Measurements from ENCODE around the gene SLC6A19.

The SLC6A19 gene

GRCh38 chr5:1255081-1255561 is 53.7 kb downstream of the SLC6A19 start:
- H3K4me3 Mint-ChIP-seq = no peak overlapping the region
- H3K27me3 Mint-ChIP-seq (ENCODE audit: low read depth) = peaks cover 15% of the 10 kb centered on the region
- no peak for TF ChIP-seq CTCF (IDR thresholded peaks at IDR 0.05; ENCODE audit: unreplicated experiment in 3 of 3)
- no peak overlapping the region for H3K27ac Mint-ChIP-seq
- no peaks in the 10 kb centered on the region for H3K36me3 Mint-ChIP-seq (ENCODE audit: low read depth)
- peaks cover under 1% of the 10 kb centered on the region for H3K4me1 Mint-ChIP-seq
- H3K9me3 Mint-ChIP-seq = no peaks in the 10 kb centered on the region

- TF ChIP-seq CTCF (IDR thresholded peaks at IDR 0.05; ENCODE audit: unreplicated experiment in 3 of 3) = no peak
- no peak overlapping the region for H3K4me3 Mint-ChIP-seq
- H3K4me1 Mint-ChIP-seq = no peaks in the 10 kb centered on the region
- no peaks in the 10 kb centered on the region for H3K36me3 Mint-ChIP-seq (ENCODE audit: low read depth)
- H3K9me3 Mint-ChIP-seq = no peaks in the 10 kb centered on the region
- H3K27me3 Mint-ChIP-seq (ENCODE audit: low read depth) = peaks cover 21% of the 10 kb centered on the region
- H3K27ac Mint-ChIP-seq = no peak overlapping the region
Measured at GRCh38 chr5:1256776-1257175, 55.4 kb downstream of the SLC6A19 start.

GRCh38 chr5:1257363-1257762 is 56.0 kb downstream of the SLC6A19 start:
- no peak for TF ChIP-seq CTCF (IDR thresholded peaks at IDR 0.05; ENCODE audit: unreplicated experiment in 3 of 3)
- H3K27ac Mint-ChIP-seq = no peak overlapping the region
- H3K27me3 Mint-ChIP-seq (ENCODE audit: low read depth) = peaks cover 23% of the 10 kb centered on the region
- H3K4me1 Mint-ChIP-seq = no peaks in the 10 kb centered on the region
- H3K9me3 Mint-ChIP-seq = no peaks in the 10 kb centered on the region
- H3K4me3 Mint-ChIP-seq = no peak overlapping the region
- no peaks in the 10 kb centered on the region for H3K36me3 Mint-ChIP-seq (ENCODE audit: low read depth)

- Mint-ChIP-seq H3K4me1 (no peaks in the 10 kb centered on the region), H3K4me3 (no peak overlapping the region), H3K27me3 (ENCODE audit: low read depth) (peaks cover 23% of the 10 kb centered on the region), H3K36me3 (ENCODE audit: low read depth) (no peaks in the 10 kb centered on the region), H3K9me3 (no peaks in the 10 kb centered on the region), H3K27ac (no peak overlapping the region)
- no peak for TF ChIP-seq CTCF (IDR thresholded peaks at IDR 0.05; ENCODE audit: unreplicated experiment in 3 of 3)
Measured at GRCh38 chr5:1257841-1258240, 56.4 kb downstream of the SLC6A19 start.

- Mint-ChIP-seq H3K4me1 (no peaks in the 10 kb centered on the region), H3K36me3 (ENCODE audit: low read depth) (no peaks in the 10 kb centered on the region), H3K27ac (no peak overlapping the region), H3K27me3 (ENCODE audit: low read depth) (peaks cover 27% of the 10 kb centered on the region), H3K9me3 (no peaks in the 10 kb centered on the region), H3K4me3 (no peak overlapping the region)
- no peak for TF ChIP-seq CTCF (IDR thresholded peaks at IDR 0.05; ENCODE audit: unreplicated experiment in 3 of 3)
Measured at GRCh38 chr5:1259806-1260480, 58.5 kb downstream of the SLC6A19 start.

- no peaks in the 10 kb centered on the region for H3K36me3 Mint-ChIP-seq (ENCODE audit: low read depth)
- H3K4me1 Mint-ChIP-seq = no peaks in the 10 kb centered on the region
- peaks cover 18% of the 10 kb centered on the region for H3K27me3 Mint-ChIP-seq (ENCODE audit: low read depth)
- H3K4me3 Mint-ChIP-seq = no peak overlapping the region
- no peaks in the 10 kb centered on the region for H3K9me3 Mint-ChIP-seq
- TF ChIP-seq CTCF (IDR thresholded peaks at IDR 0.05; ENCODE audit: unreplicated experiment in 3 of 3) = no peak
- H3K27ac Mint-ChIP-seq = no peak overlapping the region
Measured at GRCh38 chr5:1261643-1262042, 60.2 kb downstream of the SLC6A19 start.

Data from nephron (organoid).